OCI-LY3 (cell line): ENCODE data around the gene ANXA1.

Experiments used
- H2AFZ ChIP-seq: fragments of 200-600, 300-600 bp; shearing (Covaris generic); 2 replicates; pipeline ENCODE4 v1.6.0; 2014; ENCODE audit warnings: antibody characterized with exemption, low read depth, low read length
- H3K27ac ChIP-seq: fragments of 200-600, 300-600 bp; sonication (generic); 2 replicates; pipeline ENCODE4 v1.5.1; 2014; ENCODE audit warnings: mild to moderate bottlenecking, low read length, moderate library complexity, mixed read lengths
- H3K27me3 ChIP-seq: fragments of 200-600, 300-600 bp; sonication (generic); 2 replicates; pipeline ENCODE4 v1.6.1; 2014; ENCODE audit warnings: low read depth, low read length, mixed read lengths
- H3K36me3 ChIP-seq: fragments of 200-600, 300-600 bp; sonication (generic); replicated peaks from 2 replicates; pipeline ENCODE3; 2014; ENCODE audit warnings: low read depth, low read length, mixed read lengths
- H3K4me1 ChIP-seq: fragments of 300-600, 200-600 bp; sonication (generic); 2 replicates; pipeline ENCODE4 v1.6.1; 2014; ENCODE audit warnings: low read length, mixed read lengths
- H3K4me2 ChIP-seq: fragments of 200-600, 300-600 bp; sonication (generic); 2 replicates; pipeline ENCODE4 v1.6.1; 2014; ENCODE audit warnings: low read length, mixed read lengths
- H3K4me3 ChIP-seq: fragments of 300-600, 200-600 bp; sonication (generic); 2 replicates; pipeline ENCODE4 v1.5.1; 2014; ENCODE audit warnings: antibody characterized with exemption, mild to moderate bottlenecking, low read length, moderate library complexity
- H3K79me2 ChIP-seq: fragments of 300-600, 200-600 bp; shearing (Covaris generic); 2 replicates; pipeline ENCODE4 v1.6.1; 2014; ENCODE audit warnings: mild to moderate bottlenecking, low read length, mixed read lengths
- H3K9ac ChIP-seq: fragments of 300-600, 200-600 bp; shearing (Covaris generic); 2 replicates; pipeline ENCODE4 v1.6.0; 2014; ENCODE audit warnings: mild to moderate bottlenecking, low read length, moderate library complexity
- H3K9me3 ChIP-seq: fragments of 200-600, 300-600 bp; shearing (Covaris generic); 2 replicates; pipeline ENCODE4 v1.6.1; 2014; ENCODE audit warnings: low read length, mixed read lengths; ENCODE audit not compliant: insufficient read depth
- H4K20me1 ChIP-seq: fragments of 200-600, 300-600 bp; sonication (generic); 2 replicates; pipeline ENCODE4 v1.6.1; 2016; ENCODE audit warnings: low read length, mixed read lengths; ENCODE audit not compliant: insufficient read depth
- EZH2phosphoT487 ChIP-seq: fragments of 200-600 bp; shearing (Covaris generic); IDR thresholded peaks from 2 replicates; pipeline ENCODE4 v1.6.1; 2018; ENCODE audit warnings: antibody characterized with exemption, mixed run types, low read depth
- TF ChIP-seq, protein P1 (sequence below): fragments of 200-600, 300-600 bp; sonication (generic); IDR thresholded peaks from 2 replicates; pipeline ENCODE4 v1.5.1; 2014; ENCODE audit warnings: antibody characterized with exemption, low read length, low read depth

ANXA1 gene

DNA sequence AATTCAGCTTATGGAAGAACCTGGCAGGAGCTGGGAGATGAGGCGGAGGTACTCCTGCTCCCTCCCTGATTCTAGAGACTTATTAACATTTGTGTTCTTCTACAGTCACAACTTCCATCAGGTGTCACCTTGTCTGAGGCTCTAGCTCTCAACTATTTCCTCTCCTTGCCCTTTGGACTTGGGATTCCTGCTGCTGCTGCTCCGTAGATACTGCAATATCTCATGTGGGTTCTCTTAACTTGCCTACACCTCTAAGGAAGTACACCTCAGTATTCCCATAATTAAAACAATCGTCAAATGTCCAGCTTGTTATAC is 21.2 kb downstream of the ANXA1 start:
- Histone ChIP-seq H3K9ac (no peak overlapping the region), H3K9me3 (no peaks in the 10 kb centered on the region), H3K36me3 (no peaks in the 10 kb centered on the region), H2AFZ (no peak overlapping the region), H4K20me1 (no peaks in the 10 kb centered on the region), H3K4me2 (no peak overlapping the region), H3K27ac (no peak overlapping the region), H3K4me3 (no peak overlapping the region), H3K27me3 (no peaks in the 10 kb centered on the region), H3K79me2 (no peaks in the 10 kb centered on the region), H3K4me1 (no peaks in the 10 kb centered on the region)
- TF ChIP-seq, protein P1, sequence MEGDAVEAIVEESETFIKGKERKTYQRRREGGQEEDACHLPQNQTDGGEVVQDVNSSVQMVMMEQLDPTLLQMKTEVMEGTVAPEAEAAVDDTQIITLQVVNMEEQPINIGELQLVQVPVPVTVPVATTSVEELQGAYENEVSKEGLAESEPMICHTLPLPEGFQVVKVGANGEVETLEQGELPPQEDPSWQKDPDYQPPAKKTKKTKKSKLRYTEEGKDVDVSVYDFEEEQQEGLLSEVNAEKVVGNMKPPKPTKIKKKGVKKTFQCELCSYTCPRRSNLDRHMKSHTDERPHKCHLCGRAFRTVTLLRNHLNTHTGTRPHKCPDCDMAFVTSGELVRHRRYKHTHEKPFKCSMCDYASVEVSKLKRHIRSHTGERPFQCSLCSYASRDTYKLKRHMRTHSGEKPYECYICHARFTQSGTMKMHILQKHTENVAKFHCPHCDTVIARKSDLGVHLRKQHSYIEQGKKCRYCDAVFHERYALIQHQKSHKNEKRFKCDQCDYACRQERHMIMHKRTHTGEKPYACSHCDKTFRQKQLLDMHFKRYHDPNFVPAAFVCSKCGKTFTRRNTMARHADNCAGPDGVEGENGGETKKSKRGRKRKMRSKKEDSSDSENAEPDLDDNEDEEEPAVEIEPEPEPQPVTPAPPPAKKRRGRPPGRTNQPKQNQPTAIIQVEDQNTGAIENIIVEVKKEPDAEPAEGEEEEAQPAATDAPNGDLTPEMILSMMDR = no peak
- TF ChIP-seq EZH2phosphoT487 = no peak

- no peak overlapping the region for H3K9ac ChIP-seq
- no peak overlapping the region for H3K4me2 ChIP-seq
- no peak overlapping the region for H3K4me3 ChIP-seq
- H3K79me2 ChIP-seq = no peaks in the 10 kb centered on the region
- H3K9me3 ChIP-seq = no peaks in the 10 kb centered on the region
- no peak overlapping the region for H2AFZ ChIP-seq
- H4K20me1 ChIP-seq = no peaks in the 10 kb centered on the region
- TF ChIP-seq, protein P1 = no peak
- TF ChIP-seq EZH2phosphoT487 = no peak
- H3K27me3 ChIP-seq = no peaks in the 10 kb centered on the region
- no peaks in the 10 kb centered on the region for H3K4me1 ChIP-seq
- H3K36me3 ChIP-seq = no peaks in the 10 kb centered on the region
- no peak overlapping the region for H3K27ac ChIP-seq
Observed at GRCh38 chr9:73173557-73174329, 22.1 kb downstream of the ANXA1 start.

- Histone ChIP-seq H3K27ac (no peak overlapping the region), H3K9ac (no peak overlapping the region), H4K20me1 (no peaks in the 10 kb centered on the region), H3K4me2 (no peak overlapping the region), H3K4me3 (no peak overlapping the region), H2AFZ (no peak overlapping the region), H3K4me1 (peaks cover 2% of the 10 kb centered on the region; the same call in 1 of the 2 replicates), H3K36me3 (no peaks in the 10 kb centered on the region), H3K27me3 (no peaks in the 10 kb centered on the region), H3K79me2 (no peaks in the 10 kb centered on the region), H3K9me3 (no peaks in the 10 kb centered on the region)
- TF ChIP-seq, protein P1 = no peak
- no peak for TF ChIP-seq EZH2phosphoT487
Observed at GRCh38 chr9:73174330-73174980, 22.8 kb downstream of the ANXA1 start.

GRCh38 chr9:73176450-73176875 is 24.8 kb downstream of the ANXA1 start:
- no peaks in the 10 kb centered on the region for H3K27me3 ChIP-seq
- no peaks in the 10 kb centered on the region for H4K20me1 ChIP-seq
- H3K9ac ChIP-seq = no peak overlapping the region
- peaks cover 6% of the 10 kb centered on the region; the same call in 1 of the 2 replicates for H3K4me1 ChIP-seq
- no peaks in the 10 kb centered on the region for H3K36me3 ChIP-seq
- H2AFZ ChIP-seq = no peak overlapping the region
- H3K27ac ChIP-seq = no peak overlapping the region
- no peak for TF ChIP-seq EZH2phosphoT487
- TF ChIP-seq, protein P1 = no peak
- no peak overlapping the region for H3K4me3 ChIP-seq
- no peak overlapping the region for H3K4me2 ChIP-seq
- no peaks in the 10 kb centered on the region for H3K9me3 ChIP-seq
- no peaks in the 10 kb centered on the region for H3K79me2 ChIP-seq
